NCI-H82 (cell line): ENCODE results near the gene TMEM252.

ENCODE experiments used
- DNase-seq: peaks from one replicate; lab custom pipeline; 2025; lab: John Stamatoyannopoulos, UW

TMEM252 gene

GRCh38 chr9:68540712-68541535 is at the start of gene TMEM252:
TMEM252 (minus strand) TSS chr9:68540883; CDS start chr9:68540814, 69 bp downstream.
- DNase-seq = no peak

- DNase-seq = peak; percentile 10
These were observed 44.5 kb upstream of the TMEM252 start for GRCh38 chr9:68585034-68585761.

- peak; percentile 91 for DNase-seq
These were observed 43.7 kb upstream of the TMEM252 start for GRCh38 chr9:68584189-68585033.

GRCh38 chr9:68581696-68582095 is 41.0 kb upstream of the TMEM252 start:
- DNase-seq = no peak

GRCh38 chr9:68577774-68578591 is 37.3 kb upstream of the TMEM252 start:
- no peak for DNase-seq

GRCh38 chr9:68575817-68576216 is 35.1 kb upstream of the TMEM252 start:
- no peak for DNase-seq

GRCh38 chr9:68574150-68574549 is 33.5 kb upstream of the TMEM252 start:
- no peak for DNase-seq

DNA sequence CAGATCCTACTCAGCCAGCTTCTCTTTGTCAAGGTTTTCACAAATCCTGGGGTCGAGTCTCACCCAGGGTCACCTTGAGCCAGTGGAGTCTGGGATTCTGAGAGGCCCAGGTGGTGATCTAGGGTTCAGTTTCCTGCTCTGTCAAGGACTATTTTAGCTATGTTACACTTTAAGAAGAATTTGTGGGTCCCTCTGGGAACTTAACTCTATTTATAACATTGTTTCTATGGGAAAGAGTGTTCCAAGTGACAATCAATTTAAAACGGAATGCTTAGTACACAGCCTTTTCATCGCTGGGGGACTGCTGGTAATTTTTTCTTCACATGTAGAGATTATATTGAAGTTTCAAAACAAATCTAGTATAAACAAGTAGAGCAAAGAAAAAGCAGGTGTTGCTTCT is 26.9 kb upstream of the TMEM252 start:
- no peak for DNase-seq

DNA sequence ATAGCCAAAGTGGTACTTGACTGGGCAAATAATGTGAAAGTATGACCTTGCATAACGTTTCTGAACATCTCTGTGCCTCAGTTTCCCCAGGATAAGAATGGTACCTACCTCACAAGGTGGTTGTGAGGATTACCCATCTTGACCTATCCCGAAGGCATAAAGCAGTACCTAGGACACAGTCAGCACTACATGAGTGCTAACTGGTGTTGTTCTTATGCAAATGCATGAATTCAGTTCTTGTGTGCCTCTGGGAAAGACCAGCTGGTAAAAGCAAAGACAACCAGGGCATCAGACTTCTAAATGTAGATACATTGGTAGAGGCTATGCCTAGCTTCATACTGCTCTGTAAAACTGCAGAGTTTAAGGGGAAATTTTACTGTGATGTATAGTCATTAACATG is 21.8 kb upstream of the TMEM252 start:
- DNase-seq = no peak

DNA sequence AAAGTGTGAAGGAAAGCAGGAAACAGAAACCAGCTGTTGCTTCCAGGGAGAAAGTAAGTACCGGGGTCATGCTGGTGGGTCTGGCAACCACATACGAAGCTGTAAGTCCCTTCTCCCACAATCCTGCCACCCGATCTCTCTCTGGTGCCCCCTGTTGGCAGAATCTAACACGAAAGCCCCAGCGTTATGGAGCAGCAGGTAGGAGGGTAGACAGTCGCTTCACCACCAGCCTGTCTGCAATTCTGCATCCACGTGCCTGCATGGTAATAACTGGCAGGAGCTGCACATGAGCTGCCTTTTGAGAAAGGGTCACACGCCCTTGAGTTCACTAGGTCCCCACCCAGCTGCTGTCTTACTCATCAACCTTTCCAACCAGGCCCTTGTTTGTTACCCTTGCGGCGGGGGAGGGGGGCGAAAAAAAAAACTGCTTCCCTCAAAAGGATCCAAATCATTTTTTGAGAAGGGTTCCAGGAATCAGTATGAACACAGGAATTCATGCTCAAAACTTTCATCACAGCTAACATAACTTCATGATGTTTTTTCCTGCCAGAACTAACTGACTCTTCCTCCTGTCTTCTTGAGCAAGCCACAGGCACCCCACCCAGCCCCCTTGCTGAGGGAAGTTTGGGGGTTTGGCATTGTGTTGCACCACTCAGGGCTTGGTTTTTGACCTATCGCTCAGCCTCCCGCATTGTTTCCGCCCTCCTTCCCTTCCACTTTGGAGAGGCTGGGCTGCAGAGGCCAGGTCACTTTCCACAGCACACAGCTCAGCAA is 19.6 kb upstream of the TMEM252 start:
- peak; percentile 60 for DNase-seq

DNA sequence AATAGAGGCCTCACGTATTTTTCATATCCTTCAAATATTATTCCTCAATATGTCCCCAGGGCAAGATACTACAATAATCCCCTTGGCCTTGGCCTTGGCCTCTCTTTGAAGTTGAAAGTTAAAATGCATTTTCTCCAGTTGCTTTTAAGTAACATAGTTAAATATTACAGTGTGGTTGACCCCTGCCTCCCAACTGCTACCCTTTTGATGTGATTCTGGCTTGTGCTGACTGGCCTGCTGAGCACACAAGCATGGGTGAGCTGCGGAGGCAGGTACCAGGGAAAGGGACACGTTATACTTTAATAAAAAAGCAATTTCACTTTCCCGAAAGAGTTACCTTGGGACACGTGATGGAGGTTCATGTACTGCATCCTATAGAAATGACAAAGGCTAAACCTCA is 17.9 kb upstream of the TMEM252 start:
- DNase-seq = no peak

DNA sequence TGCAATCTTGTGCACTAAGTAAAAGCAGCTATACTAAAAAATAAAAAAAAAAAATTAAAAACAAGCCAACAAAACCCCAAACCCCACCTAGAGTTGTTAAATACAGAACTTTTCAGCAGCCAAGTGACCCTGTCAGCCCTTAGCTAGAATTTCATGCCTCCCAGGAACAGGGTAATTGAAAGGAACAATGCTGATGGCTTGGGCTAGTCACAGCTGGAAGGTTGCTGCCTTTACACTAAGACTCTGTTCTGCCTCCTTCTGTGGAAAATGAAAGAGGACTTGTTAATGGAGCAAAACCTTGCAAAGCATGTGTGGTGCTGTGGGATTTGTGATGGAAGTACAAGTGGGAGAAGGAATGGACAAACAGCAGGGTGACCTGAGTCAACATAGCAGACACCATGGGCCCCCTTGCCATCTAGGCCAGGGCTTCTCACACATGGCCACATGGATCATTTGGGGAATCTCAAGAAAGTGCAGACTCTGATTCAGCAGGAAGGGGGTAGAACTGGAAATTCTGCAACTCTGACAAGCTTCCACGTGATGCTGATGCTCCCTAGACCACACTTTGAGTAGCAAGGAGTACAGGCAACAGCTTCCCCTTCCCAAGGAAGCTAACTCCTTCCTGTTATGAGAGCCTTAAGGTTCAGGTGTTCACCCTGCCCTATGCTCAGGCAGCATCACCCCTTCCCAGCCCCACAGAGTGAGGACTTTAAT is 14.9 kb upstream of the TMEM252 start:
- no peak for DNase-seq

GRCh38 chr9:68552700-68553476 is 12.2 kb upstream of the TMEM252 start:
- DNase-seq = no peak

GRCh38 chr9:68551191-68551590 is 10.5 kb upstream of the TMEM252 start:
- DNase-seq = no peak

DNA sequence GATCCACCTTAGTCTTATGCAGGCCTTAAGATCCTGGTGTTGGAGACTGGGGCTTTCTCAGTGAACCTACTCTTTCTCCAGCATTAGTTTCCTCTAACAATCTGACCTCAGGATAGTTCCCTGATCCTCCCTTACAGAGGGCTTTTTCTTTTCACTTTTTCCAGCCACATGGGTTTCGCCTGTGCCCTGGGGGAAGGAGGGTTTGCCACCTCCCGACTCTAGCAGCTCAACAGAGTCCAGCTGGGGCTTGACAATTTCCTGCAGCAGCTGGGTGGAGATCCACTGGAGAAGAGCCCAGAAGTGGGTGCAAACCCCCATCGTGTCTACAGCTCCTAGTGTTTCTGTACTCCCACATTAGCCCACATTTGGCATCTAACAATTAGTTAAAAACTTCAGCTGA is 7.6 kb upstream of the TMEM252 start:
- DNase-seq = no peak

DNA sequence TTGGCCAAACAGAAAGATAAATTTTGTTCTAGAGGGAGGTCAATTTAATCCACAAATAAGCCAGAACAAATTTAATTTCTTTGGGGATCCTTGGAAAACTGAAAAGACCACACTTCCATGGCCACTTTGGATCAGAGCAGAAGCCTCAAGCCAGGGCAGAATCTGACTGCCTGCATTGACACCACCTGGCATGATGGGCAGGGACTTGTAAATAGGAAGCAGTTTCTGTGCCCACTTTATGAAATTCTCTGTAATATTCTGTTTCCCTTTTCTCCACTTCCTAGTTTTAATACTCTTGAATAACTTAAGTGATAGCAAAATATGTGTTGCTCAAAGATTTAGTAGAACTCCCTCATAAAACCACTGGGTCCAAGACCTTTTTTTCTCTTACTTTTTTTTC is 6.7 kb upstream of the TMEM252 start:
- no peak for DNase-seq

- no peak for DNase-seq
These were observed 6.1 kb upstream of the TMEM252 start for GRCh38 chr9:68546596-68547390.

GRCh38 chr9:68545033-68545705 is 4.5 kb upstream of the TMEM252 start:
- DNase-seq = no peak
